Bone marrow (tissue), 2 donors: ENCODE measurements around the gene TCEA3.
"Not testable (repeated sequence)": the region's sequence is repeated elsewhere in the genome, so short reads cannot be mapped to it uniquely, and the experiment has no call there.

Experiments used
- DNase-seq, 2 donors: peaks; one replicate each; lab custom pipeline; 2025; lab: John Stamatoyannopoulos, UW

TCEA3 gene

DNA sequence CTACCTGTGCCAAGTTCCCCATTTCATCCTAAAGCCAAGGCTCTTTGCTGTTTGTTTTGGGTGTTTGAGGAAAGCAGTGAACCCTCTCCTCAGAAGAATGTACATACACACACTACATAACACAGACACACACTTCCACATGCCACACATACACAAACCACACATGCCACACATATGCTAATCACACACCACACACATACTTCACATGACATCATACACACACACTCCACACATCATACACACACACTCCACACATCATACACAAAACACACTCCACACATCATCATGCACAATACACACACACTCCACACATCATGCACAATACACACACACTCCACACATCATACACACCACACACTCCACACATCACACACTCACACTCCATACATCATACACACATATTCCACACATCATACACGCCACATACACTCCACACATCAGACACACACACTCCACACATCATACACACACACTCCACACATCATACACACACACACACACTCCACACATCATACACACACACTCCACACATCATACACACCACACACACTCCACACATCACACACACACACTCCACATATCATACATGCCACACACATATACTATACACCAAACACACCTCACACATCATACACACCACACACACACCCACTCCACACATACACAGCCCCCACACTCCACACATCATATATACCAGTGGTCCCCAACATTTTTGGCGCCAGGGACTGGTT, 32.3 kb downstream of the TCEA3 start:
- no peak for DNase-seq

DNA sequence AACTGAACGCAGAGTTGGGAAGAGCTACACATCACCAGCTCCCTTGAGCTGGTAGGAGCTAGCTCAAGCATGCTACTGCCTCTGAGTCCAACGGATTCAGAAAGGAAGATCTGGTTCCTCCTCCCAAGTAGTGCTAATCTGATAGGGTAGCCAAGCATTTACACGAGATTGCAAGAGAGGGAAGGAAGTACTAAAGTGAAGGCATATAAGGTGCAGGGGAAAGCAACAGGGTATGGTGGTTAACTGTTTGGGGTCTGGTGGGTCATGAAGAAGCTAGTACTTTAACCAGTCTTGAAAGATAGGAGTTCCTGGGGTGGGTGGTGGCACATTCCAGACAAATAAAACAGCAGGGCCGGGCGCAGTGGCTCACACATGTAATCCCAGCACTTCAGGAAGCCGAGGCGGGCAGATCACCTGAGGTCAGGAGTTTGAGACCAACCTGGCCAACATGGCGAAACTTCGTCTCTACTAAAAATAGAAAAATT, 34.7 kb downstream of the TCEA3 start:
- no peak for DNase-seq

DNA sequence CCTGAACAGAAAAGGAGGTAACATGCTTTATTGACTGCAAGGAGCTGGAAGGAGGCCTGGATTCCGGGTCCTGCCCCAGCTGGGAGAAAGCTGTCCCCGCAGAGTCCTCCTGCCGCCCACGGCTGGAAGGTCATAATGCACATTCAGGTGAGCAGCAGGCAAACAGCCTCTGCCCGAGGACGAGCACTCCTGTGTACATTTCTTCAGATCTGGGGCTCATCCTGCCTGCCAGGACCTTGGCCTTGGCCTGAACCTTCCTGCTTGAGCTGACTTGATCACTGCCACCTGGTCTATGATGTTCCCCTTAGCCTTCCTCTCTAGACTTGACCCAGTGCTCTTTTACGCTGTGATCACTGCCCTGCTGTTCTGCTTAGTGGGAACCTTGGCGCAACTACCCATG, 37.1 kb downstream of the TCEA3 start:
- no peak for DNase-seq

DNA sequence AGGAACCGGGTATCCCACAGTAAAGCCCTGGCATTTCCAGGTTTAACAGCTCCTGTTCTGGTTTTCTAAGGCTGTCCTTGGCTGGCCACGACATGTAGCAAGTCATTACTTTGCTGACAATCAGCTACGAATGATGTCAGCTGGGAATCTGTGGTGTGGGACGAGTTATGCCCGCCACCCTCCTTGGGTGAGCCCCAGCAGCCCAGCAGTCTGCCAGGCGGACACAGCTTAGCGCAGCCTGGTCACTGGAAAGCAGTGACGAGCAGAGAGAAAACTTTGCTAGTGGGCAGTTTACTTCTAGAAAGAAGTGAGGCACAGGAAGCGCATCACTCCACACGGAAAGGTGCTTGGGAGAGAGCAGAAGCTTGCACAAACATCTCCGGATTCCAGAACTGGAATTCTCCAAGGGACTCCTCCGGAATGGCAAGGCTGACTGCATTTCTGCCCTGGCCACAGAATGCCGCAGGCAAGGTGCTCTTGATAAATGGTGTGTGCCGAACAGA, 39.4 kb downstream of the TCEA3 start:
- no peak for DNase-seq

DNA sequence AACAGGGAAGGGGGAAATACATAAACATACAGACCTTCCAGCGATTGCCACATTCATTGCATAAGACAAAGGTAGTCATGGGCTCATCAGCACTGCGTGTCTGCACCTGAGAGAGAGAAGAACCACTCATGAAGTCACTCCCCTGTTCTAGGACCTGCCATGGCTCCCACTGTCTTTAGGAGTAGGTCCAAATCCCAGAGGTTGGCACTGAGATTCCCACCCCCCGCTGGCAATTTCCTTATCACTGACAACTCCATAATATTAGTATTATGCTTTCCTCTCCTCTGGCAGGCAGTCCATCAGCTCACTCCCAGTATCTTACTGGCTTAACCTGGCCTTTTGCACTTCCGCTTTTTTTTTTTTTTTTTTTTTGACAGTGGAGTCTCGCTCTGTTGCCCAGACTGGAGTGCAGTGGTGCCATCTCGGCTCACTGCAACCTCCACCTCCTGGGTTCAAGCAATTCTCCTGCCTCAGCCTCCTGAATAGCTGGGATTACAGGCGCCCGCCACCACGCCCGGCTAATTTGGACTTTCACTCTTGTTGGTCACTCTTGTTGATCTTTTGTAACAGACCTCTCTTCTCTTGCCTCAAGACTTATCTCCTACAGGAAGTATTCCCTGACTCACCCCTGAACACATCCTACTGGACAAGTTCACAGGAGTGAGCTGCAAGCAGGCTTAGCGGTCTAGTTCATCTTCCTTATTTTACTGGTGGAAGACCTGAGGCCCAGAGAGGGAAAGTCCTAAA, 40.1 kb downstream of the TCEA3 start:
- no peak for DNase-seq

DNA sequence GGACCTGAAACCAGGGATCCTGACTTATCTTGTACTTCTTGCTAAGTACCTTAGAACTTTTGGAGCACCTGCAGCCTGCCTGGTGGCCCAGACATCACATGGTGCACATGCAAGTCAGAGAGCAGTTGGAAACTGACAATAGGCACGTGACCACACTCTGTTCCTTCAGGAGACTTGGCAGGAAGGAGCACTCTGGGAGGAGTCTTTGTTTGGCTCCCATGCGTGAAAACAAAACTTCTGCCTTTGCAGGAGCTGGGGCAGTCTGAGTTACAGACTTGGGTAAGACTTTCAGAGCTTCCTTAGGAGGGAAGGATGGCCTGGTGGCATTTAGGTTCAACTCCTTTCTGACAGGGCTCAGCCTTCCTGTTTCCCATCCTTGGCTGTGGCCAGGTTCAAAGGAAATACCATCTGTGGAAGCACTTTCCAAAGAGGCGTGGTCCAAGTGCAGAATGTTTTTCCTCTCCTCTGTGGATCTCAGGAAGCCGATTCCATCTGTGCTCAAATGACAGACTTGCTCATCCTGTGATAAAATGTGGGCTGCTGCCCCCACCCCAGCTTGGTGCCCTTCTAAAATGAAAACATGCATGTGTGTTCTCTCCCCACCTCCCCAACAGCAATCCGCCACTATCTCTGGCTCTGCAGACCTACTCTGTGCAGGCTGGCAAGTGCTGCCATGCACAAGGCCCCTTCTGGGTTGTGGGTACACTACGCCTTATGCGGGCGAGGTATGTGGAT, 40.8 kb downstream of the TCEA3 start:
- DNase-seq, result no peak

DNA sequence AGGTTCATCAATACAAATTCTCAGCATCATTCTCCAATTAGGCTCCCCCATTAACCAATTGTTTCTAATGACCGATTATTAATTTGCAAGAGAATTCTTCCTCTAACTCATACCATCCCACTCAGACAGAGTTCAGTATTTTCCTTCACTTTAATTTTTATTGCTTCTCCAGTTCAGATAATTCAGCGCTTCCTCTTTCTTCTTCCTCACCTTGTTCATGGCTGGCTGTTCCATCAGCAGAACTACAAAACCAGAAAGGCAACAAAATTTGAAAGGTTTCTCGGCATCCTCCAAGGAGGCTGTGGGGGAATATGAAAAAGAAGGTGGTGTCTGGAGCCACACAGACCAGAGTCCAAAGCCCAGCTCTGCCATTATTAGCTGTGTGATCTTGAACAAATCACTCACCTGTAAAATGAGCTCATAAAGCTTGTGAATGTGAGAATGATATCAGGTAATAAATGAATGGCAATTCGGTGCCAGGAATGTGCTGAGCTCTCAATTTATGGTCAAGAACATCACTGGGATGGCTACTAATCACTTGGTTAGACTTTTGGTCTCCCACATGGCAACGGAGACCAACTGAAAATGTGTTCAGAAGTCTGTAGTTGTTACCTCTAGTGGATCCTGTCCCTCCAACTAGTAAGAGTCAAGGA, 43.2 kb downstream of the TCEA3 start:
- DNase-seq, result no peak

DNA sequence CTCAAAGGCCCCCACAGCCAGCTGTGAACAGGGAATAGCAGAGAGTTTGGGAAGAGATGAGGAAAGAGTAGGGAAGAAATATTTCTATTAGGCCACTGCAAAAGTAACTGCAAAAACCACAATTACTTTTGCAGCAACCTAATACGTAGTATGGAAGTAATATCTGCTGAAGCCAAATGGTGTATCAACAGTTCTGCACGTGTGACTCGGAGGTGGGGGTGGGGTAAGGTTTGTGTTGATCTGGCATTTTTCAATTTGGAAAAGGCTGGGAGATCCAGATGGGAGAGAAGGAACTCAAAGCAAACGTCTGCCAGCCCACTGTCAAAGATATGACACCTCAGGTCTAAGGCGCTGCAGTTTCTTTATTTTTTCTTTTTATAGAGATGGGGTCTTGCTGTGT, 43.8 kb downstream of the TCEA3 start:
- DNase-seq, result no peak

DNA sequence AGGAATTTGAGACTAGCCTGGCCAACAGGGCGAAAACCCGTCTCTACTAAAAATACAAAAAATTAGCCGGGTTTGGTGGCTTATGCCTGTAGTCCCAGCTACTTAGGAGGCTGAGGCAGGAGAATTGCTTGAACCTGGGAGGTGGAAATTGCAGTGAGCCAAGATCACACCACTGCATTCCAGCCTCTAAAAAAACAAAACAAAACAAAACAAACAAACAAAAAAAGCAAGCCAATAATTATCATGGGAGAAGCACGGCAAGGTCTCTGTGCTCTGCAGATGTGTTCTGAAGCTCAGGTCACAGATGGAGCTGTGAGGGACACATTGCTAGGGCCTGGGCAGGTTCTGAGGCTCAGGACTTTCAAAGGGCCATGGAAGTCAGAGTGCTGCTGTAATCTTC, 44.3 kb downstream of the TCEA3 start:
- not testable (repeated sequence) for DNase-seq

DNA sequence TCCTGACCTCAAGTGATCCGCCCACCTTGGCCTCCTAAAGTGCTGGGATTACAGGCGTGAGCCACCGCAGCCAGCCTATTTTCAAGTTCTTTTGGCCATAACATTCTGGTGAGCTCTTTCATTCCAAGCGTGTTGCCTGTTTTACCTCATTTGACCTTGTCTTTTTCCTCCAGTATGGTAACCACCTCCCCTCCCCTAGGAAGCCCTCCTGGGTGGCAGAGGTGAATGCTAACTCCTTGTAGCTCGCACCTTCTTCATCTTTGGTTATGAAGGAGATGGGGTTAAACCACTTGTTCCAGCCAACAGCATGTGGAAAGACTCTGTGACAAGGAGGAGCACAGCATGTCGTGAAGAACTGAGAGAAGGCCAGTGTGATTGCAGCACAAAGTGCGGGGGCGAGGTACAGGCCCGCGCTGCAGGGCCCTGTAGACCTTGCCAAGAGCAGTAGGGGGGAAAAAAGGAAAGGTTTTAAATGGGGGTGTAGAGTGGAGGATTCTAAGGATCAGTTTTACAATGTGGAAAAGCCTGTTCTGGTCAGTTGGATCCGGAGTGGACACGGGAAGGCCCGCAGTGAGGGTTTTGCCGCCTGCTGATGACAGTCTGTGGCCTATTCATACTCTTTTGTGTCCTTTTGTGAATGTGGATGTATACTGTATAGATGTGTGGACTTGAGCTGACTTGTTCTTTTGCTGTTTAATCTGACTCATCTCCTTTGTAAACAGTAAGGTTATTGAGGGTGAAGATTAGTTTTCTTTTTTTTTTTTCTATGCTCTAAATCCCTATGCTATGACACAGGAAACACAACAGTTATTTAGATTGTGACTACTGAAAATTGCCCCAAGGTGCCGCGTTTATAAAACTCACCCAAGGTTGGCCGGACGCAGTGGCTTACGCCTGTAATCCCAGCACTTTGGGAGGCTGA, 47.4 kb downstream of the TCEA3 start:
- no peak for DNase-seq

DNA sequence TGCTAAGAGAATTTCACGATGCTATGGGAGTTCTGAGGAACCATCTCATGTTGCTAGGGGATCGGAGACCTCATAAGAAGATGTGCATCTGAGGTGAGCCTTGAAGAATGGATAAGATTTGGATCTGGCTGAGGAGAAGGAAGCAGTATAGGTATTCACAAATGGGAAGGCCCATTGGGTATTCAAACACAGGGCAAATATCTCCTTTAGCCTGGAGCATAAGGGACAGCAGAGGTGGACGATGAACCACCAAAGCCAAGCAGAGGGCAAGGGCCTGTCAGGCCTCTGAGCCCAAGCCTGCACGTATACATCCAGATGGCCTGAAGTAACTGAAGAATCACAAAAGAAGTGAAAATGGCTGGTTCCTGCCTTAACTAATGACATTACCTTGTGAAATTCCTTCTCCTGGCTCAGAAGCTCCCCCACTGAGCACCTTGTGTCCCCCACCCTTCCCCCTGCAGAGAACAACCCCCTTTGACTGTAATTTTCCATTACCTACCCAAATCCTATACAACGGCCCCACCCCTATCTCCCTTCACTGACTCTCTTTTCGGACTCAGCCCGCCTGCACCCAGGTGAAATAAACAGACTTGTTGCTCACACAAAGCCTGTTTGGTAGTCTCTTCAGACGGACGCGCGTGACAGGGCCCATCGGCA, 50.3 kb downstream of the TCEA3 start:
- DNase-seq, result not testable (repeated sequence)

DNA sequence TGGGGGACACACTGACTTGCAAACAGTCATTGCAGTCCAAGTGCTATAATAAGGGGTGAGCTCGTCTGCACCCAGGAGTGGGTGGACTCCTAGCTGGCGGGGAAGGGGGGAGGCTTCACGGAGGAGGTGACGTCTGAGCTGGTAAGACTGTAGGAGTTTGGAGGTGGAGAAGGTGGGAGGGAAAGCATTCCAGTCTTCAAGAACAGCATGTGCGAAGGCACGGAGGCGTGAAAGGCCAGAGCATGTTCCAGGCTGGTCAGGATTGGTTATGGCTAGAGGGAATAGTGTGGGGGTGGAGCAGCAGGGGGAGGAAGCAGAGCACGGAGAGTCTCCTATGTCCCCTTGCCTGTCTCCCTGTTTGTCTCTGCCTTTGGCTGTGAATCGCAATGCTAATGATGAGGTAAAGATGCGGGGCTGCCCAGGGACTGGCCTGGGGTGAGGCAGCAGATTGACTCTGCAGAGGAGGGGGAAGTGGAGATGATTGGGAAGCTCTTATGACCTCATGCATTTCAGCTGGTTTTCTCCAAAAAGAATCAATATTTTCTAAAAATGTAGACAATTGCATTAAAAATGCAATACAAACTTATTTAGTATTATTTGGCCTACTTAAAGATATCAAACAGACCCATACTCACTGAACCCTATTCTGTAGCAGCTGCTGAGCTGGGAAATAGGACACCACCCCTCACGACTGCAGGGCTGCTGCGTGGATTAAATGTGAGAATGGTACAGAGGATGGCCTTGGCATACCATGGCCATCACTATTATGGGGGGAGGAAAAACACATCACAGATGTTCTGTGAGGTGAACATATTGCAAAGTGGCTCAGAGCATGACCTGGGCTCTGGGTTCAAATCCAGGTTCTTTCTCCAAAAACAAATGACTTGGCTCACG, 52.3 kb downstream of the TCEA3 start:
- no peak for DNase-seq

DNA sequence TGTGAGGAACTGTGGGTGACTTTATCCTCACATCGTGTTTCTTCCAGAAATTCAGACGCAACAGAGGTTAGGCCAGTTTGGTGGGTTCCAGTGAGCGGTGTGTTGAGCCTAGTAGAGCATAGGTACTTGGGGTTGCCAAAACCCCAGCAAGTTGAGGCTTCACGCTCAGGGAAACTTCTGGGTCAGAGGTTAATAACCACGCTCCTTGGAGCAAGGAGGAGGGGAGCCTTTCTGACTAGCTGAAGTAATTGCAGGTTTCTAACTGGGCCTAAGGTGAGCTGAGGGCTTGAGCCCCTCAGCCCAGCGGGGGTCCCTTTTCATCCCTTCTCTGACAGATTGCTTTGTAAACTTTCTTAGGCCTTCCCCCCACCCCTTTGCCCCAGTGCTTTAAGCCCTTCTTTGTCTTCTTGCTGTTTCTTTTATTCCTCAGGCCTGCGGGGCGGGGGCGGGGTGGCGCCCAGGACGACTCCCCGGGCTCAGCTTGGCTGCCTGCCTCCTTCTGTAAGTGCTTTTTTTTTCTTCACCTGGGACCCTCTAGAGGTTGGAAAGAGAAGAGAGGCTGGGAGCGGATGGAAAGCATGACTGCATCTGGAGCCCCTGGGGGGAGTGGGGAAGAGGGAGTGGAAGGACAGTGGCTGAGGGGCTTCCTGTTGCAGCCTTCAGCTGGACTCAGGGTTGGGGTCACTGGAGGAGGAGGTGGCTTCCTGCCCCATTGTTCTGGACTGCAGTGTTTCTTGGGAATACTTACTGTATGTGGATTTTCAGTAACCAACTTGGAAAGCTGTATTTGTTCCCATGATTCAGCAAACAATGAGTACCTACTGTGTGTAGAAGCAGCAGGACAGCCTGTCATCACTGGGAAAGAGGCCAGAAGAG, 53.6 kb downstream of the TCEA3 start:
- no peak for DNase-seq

DNA sequence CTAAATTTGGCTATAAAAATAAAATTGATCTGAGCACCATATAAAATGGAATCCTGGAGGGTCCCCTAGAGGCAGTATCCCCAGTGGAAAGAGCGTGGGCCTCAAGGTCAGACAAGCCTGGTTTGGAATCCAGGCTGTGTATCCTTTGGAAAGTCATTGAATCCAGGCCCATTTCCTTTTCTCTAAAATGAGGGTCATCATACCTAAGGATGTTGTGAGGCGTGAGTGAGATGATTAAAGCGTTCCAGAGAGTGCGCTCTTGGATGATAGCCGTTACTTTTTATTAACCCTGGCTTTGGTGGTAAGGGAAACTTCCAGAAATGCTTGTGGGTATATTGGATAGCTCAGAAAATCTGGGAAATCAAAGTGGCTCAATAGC, 54.2 kb downstream of the TCEA3 start:
- DNase-seq, result no peak

DNA sequence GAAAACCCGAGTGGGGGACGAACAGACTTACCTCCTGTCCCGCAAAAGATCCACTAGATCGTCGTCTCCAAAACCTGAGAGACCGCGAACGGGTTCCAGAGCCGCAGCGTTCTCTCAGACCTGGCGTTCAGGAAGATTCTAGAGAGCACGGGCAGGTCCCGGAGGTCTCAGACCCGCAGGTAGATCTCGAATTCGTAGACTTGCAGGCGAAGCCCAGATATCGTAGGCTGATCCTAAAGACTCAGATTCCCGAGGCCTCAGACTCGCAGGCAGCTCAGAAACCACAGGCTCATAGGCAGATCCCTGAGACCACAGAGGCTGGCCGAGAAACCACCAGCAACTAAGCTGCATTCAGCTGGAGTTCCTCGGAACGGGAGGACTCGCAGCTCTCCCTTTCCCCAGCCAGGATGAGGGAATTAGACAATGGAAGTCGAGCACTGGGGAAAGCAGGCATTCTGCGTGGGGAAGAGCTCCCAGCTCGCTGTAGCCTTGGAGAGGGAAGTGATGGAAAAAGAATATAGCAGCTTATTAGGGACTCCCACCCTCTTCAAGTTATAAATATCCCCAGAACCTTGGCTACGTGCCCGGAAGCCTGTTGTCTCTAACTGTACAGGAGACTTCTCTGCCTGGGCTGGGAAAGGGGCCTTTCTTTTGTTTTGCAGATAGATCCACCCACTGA, 55.1 kb downstream of the TCEA3 start, which contains the start of gene ZNF436:
ZNF436 (minus strand) TSS at position 502 of the 679 bp plus-strand sequence. CDS start 1,831 bp downstream, outside the sequence.
- peak in 1 of 2 donors; percentile 50 for DNase-seq

DNA sequence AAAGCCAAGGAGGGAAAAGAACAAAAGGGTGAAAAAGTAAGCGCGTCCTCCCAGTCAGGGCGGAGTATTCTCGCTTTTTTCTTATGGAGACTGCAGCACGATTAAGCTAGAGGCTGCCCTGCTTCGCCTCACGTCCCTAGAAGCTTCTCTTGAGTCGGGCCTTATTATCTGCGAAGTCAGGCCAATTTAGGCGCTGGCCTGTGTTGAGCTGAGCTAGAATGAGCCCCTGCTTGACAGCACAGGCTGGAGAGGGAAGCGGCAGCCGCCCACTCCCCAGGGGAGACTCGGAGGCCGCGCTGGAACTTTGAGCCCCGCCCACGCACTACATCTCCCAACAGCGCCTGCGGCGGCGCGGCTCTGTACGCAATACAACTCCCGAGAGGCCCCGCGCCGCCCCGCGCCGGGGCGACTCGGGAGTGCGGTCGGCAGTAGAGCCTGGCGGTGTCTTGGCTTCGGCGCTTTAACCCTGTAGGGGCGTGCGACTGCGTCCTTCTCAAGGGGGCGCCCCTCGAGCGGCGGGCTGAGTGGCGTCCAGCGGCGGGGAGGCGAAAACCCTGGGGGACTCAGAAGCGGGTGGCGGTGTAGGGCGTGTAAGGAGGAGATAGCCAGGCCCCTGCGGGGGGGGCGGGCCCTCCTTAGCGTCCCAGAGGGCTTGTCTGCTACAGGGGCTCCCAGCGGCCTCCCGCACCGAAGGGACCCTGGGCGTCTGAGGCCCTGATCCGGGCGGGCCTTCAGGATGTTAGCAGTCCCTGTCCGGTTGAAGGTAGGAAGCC, 55.8 kb downstream of the TCEA3 start:
- peak; percentile 73 to 89 for DNase-seq
